GM12892 (cell line): ENCODE results near the gene CACNA1G.

Experiments used
- POLR2A ChIP-seq: IDR thresholded peaks from 2 replicates; pipeline ENCODE4 v1.6.1; 2011; ENCODE audit warnings: low read depth, low read length, control low read depth
- POLR2AphosphoS5 ChIP-seq: IDR thresholded peaks from 2 replicates; pipeline ENCODE4 v1.6.1; 2011; ENCODE audit warnings: low read depth, low read length, control low read depth
- TAF1 ChIP-seq: IDR thresholded peaks from 2 replicates; pipeline ENCODE4 v1.6.1; 2011; ENCODE audit warnings: low read depth, mild to moderate bottlenecking, control low read depth, low read length, borderline replicate concordance

DNA sequence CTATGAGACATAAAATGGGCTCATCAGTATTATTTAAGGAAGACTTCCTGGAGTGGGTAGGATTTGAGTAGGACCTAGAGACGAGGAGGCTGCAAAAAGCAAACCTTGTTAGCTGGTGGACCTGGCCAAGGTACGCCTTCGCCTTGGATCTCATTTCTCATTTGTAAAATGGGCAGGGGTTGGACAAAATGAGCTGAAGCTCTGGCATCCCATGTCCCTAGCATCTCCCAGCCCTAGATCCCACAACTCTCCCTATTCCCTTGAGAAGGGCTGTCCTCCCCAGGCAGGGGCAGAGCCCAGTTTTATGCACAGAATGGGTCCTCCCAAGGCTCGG, 13.8 kb upstream of the CACNA1G start:
- TF ChIP-seq POLR2A (no peak), POLR2AphosphoS5 (no peak), TAF1 (no peak)
